Naive thymus-derived CD4-positive, alpha-beta T cell (primary cell): Measurements from ENCODE around the gene C4orf50. TPM values are rescaled to one million over a fixed set of nuclear protein-coding genes. Genes with fewer than 3 reads are reported as not detected.

Experiments
- ATAC-seq: fragments of 150-1000 bp; cut with Tn5 transposase; 2 replicates; pipeline ENCODE4 v1.10.0; 2021; ENCODE audit warnings: mild to moderate bottlenecking, moderate library complexity
- CTCF ChIA-PET: fragments of 350-600 bp; sonication (Branson Sonifier 250); formaldehyde crosslinking; loops from one replicate; lab custom pipeline; 2021; ENCODE audit warnings: antibody characterized with exemption; lab: Charles Lee
- POLR2A ChIA-PET: fragments of 350-600 bp; sonication (Branson Sonifier 250); formaldehyde crosslinking; loops from one replicate; lab custom pipeline; 2021; ENCODE audit warnings: antibody characterized with exemption, inconsistent platforms; lab: Charles Lee
- DNase-seq, 9 donors: peaks; one replicate each; pipeline versions ENCODE4 v3.0.0 to v3.0.0-alpha.2; 2020 to 2022; ENCODE audit warnings: mixed read lengths in 1 of 9
- H3K27ac ChIP-seq: one replicate; pipeline ENCODE4 v1.7.0; 2013; ENCODE audit warnings: mild to moderate bottlenecking, low read depth, low read length, moderate library complexity
- H3K27me3 ChIP-seq, 2 donors: one replicate each; pipeline ENCODE4 v1.7.0; 2013; ENCODE audit warnings: low read length in 2 of 2, mild to moderate bottlenecking in 2 of 2, moderate library complexity in 2 of 2; ENCODE audit not compliant: control insufficient read depth in 2 of 2, insufficient read depth in 2 of 2
- H3K36me3 ChIP-seq, 3 experiments: 1 replicate in 2 of 3; 2 replicates in 1 of 3; pipeline ENCODE4 v1.7.0; 2013; ENCODE audit warnings: low read length in 3 of 3, mild to moderate bottlenecking in 3 of 3, moderate library complexity in 1 of 3; ENCODE audit not compliant: insufficient read depth in 3 of 3, control insufficient read depth in 2 of 3
- H3K4me1 ChIP-seq, 2 donors: one replicate each; pipeline ENCODE4 v1.7.0; 2013; ENCODE audit warnings: low read length in 2 of 2, mild to moderate bottlenecking in 2 of 2, moderate library complexity in 1 of 2; ENCODE audit not compliant: control insufficient read depth in 2 of 2, insufficient read depth in 2 of 2
- H3K4me3 ChIP-seq: 2 replicates; pipeline ENCODE4 v1.7.0; 2013; ENCODE audit warnings: mild to moderate bottlenecking, low read length
- H3K9me3 ChIP-seq, 3 experiments: 1 replicate in 2 of 3; 2 replicates in 1 of 3; pipeline ENCODE4 v1.7.0; 2013; ENCODE audit warnings: low read length in 3 of 3; ENCODE audit not compliant: control insufficient read depth in 2 of 3
- H3K27ac Mint-ChIP-seq, 9 donors: one replicate each; pipeline ENCODE4 v1.8.0; 2020 to 2022; ENCODE audit warnings: mixed read lengths in 9 of 9, mild to moderate bottlenecking in 8 of 9, moderate library complexity in 5 of 9, inconsistent platforms in 2 of 9
- H3K27me3 Mint-ChIP-seq, 5 donors: one replicate each; pipeline ENCODE4 v1.8.0; 2021 to 2022; ENCODE audit warnings: mixed read lengths in 5 of 5, mild to moderate bottlenecking in 1 of 5
- H3K36me3 Mint-ChIP-seq, 5 donors: one replicate each; pipeline ENCODE4 v1.8.0; 2020 to 2022; ENCODE audit warnings: mixed read lengths in 5 of 5, mild to moderate bottlenecking in 3 of 5, inconsistent platforms in 1 of 5
- H3K4me1 Mint-ChIP-seq, 7 donors: one replicate each; pipeline ENCODE4 v1.8.0; 2020 to 2022; ENCODE audit warnings: mixed read lengths in 7 of 7, mild to moderate bottlenecking in 3 of 7, inconsistent platforms in 1 of 7
- H3K4me3 Mint-ChIP-seq, 10 donors: one replicate each; pipeline ENCODE4 v1.8.0; 2020 to 2022; ENCODE audit warnings: mild to moderate bottlenecking in 10 of 10, mixed read lengths in 10 of 10, moderate library complexity in 6 of 10, inconsistent platforms in 2 of 10
- H3K9me3 Mint-ChIP-seq, 11 donors: one replicate each; pipeline ENCODE4 v1.8.0; 2020 to 2022; ENCODE audit warnings: mixed read lengths in 11 of 11, mild to moderate bottlenecking in 4 of 11, inconsistent platforms in 1 of 11, moderate library complexity in 1 of 11
- intact Hi-C, 2 donors: fragments of 100-400 bp; cut with micrococcal nuclease; formaldehyde crosslinking; loops; one replicate each; pipeline ENCODE4 v1.15.1; 2023
- polyA plus RNA-seq, 2 donors: library from polyadenylated mRNA; unstranded; fragments of 300-500 nt; fragmentation: Illumina TruSeq; gene quantifications; one replicate each; pipeline ENCODE4 v1.2.3, GENCODE V29; 2021
- total RNA-seq, 6 experiments: library from RNA in 5 of 6; stranded (reverse) in 5 of 6; gene quantifications; 1 replicate in 5 of 6; 2 replicates in 1 of 6; pipeline ENCODE4 v1.2.3 and lab custom pipeline; 2021 to 2026

C4orf50 gene
- total and polyA plus RNA-seq, 7 experiments from 2014 or later = 0.08 to 0.87 (median 0.54) TPM; not detected in 4

GRCh38 chr4:5890063-5890727 lies 128.0 kb downstream of the C4orf50 start:
- Histone ChIP-seq H3K4me3 (no peak overlapping the region), H3K4me1 (no peaks in the 10 kb centered on the region), H3K27me3 (peaks cover 0 to 14% of the 10 kb centered on the region in 2 donors), H3K27ac (no peak overlapping the region), H3K36me3 (no peaks in the 10 kb centered on the region), H3K9me3 (no peaks in the 10 kb centered on the region)
- H3K9me3 Mint-ChIP-seq = peaks cover 0 to 22% (median 7%) of the 10 kb centered on the region in 11 donors
- no peak overlapping the region for H3K4me3 Mint-ChIP-seq
- no peak overlapping the region for H3K27ac Mint-ChIP-seq
- peaks cover 0 to 14% (median 0%) of the 10 kb centered on the region in 5 donors for H3K36me3 Mint-ChIP-seq
- ChIA-PET POLR2A (no interaction called here), CTCF (no interaction called here)
- DNase-seq (no peak), ATAC-seq (no peak)
- intact Hi-C loops = loop anchor here in 1 of 2 donors (10.0 kb wide), 1 partner anchor 1035 kb away; the partner anchor contains the start of gene MSX1
- peaks cover 62 to 76% (median 65%) of the 10 kb centered on the region in 5 donors for H3K27me3 Mint-ChIP-seq
- peaks cover 0 to 13% (median 9%) of the 10 kb centered on the region in 7 donors for H3K4me1 Mint-ChIP-seq

GRCh38 chr4:5889002-5889696 lies 129.1 kb downstream of the C4orf50 start:
- ChIA-PET POLR2A (no interaction called here), CTCF (no interaction called here)
- peaks cover 0 to 22% (median 8%) of the 10 kb centered on the region in 11 donors for H3K9me3 Mint-ChIP-seq
- no peak for DNase-seq
- peak overlapping the region in 5 of 10 donors; percentile 21 to 64 (median 51) for H3K4me3 Mint-ChIP-seq
- Histone ChIP-seq H3K27me3 (peaks cover 0 to 14% of the 10 kb centered on the region in 2 donors), H3K36me3 (no peaks in the 10 kb centered on the region), H3K27ac (no peak overlapping the region), H3K9me3 (no peaks in the 10 kb centered on the region), H3K4me1 (no peaks in the 10 kb centered on the region), H3K4me3 (no peak overlapping the region)
- no peak overlapping the region for H3K27ac Mint-ChIP-seq
- H3K36me3 Mint-ChIP-seq = peaks cover 0 to 14% (median 0%) of the 10 kb centered on the region in 5 donors
- H3K4me1 Mint-ChIP-seq = peaks cover 0 to 13% (median 9%) of the 10 kb centered on the region in 7 donors
- H3K27me3 Mint-ChIP-seq = peaks cover 65 to 73% (median 67%) of the 10 kb centered on the region in 5 donors
- intact Hi-C loops = no loop called here
- no peak for ATAC-seq

- ATAC-seq = no peak
- peak overlapping the region in 5 of 10 donors; percentile 21 to 64 (median 51) for H3K4me3 Mint-ChIP-seq
Measured at GRCh38 chr4:5888222-5889001, 129.8 kb downstream of the C4orf50 start.

GRCh38 chr4:5887361-5888221 lies 130.6 kb downstream of the C4orf50 start:
- ATAC-seq = no peak
- Mint-ChIP-seq H3K9me3 (peaks cover 0 to 13% (median 5%) of the 10 kb centered on the region in 11 donors), H3K4me3 (peak overlapping the region in 2 of 10 donors; percentile 13 to 52), H3K27ac (no peak overlapping the region), H3K36me3 (peaks cover 0 to 11% (median 0%) of the 10 kb centered on the region in 5 donors), H3K27me3 (peaks cover 58 to 75% (median 66%) of the 10 kb centered on the region in 5 donors), H3K4me1 (peaks cover 0 to 9% (median 5%) of the 10 kb centered on the region in 7 donors)
- DNase-seq = no peak
- H3K27ac ChIP-seq = no peak overlapping the region
- no peak overlapping the region for H3K4me3 ChIP-seq
- no peaks in the 10 kb centered on the region for H3K36me3 ChIP-seq
- intact Hi-C loops = no loop called here
- H3K9me3 ChIP-seq = no peaks in the 10 kb centered on the region
- POLR2A ChIA-PET = no interaction called here
- peaks cover 0 to 14% of the 10 kb centered on the region in 2 donors for H3K27me3 ChIP-seq
- CTCF ChIA-PET = no interaction called here
- H3K4me1 ChIP-seq = no peaks in the 10 kb centered on the region

More at GRCh38 chr4:5888222-5889001, 129.8 kb downstream of the C4orf50 start:
- H3K9me3 Mint-ChIP-seq = peaks cover 0 to 16% (median 5%) of the 10 kb centered on the region in 11 donors
- intact Hi-C loops = no loop called here
- peaks cover 0 to 12% (median 8%) of the 10 kb centered on the region in 7 donors for H3K4me1 Mint-ChIP-seq
- CTCF ChIA-PET = no interaction called here
- Histone ChIP-seq H3K27ac (no peak overlapping the region), H3K4me3 (no peak overlapping the region), H3K9me3 (no peaks in the 10 kb centered on the region), H3K36me3 (no peaks in the 10 kb centered on the region), H3K27me3 (peaks cover 0 to 14% of the 10 kb centered on the region in 2 donors), H3K4me1 (no peaks in the 10 kb centered on the region)
- no peak for DNase-seq
- no peak overlapping the region for H3K27ac Mint-ChIP-seq
- H3K36me3 Mint-ChIP-seq = peaks cover 0 to 12% (median 0%) of the 10 kb centered on the region in 5 donors
- POLR2A ChIA-PET = no interaction called here
- peaks cover 61 to 69% (median 62%) of the 10 kb centered on the region in 5 donors for H3K27me3 Mint-ChIP-seq

- Mint-ChIP-seq H3K4me1 (peaks cover 0 to 9% (median 5%) of the 10 kb centered on the region in 7 donors), H3K4me3 (peak overlapping the region in 1 of 10 donors; percentile 52), H3K27ac (no peak overlapping the region), H3K36me3 (peaks cover 0 to 11% (median 0%) of the 10 kb centered on the region in 5 donors), H3K9me3 (peaks cover 0 to 13% (median 5%) of the 10 kb centered on the region in 11 donors), H3K27me3 (peaks cover 58 to 75% (median 67%) of the 10 kb centered on the region in 5 donors)
- DNase-seq = no peak
- no peak overlapping the region for H3K4me3 ChIP-seq
- ATAC-seq = no peak
- no peaks in the 10 kb centered on the region for H3K4me1 ChIP-seq
- intact Hi-C loops = no loop called here
- peaks cover 0 to 14% of the 10 kb centered on the region in 2 donors for H3K27me3 ChIP-seq
- H3K36me3 ChIP-seq = no peaks in the 10 kb centered on the region
- ChIA-PET CTCF (no interaction called here), POLR2A (no interaction called here)
- no peak overlapping the region for H3K27ac ChIP-seq
- H3K9me3 ChIP-seq = no peaks in the 10 kb centered on the region
Measured at GRCh38 chr4:5887011-5887360, 131.2 kb downstream of the C4orf50 start.

- Mint-ChIP-seq H3K27me3 (peaks cover 47 to 66% (median 56%) of the 10 kb centered on the region in 5 donors), H3K36me3 (peaks cover 0 to 11% (median 0%) of the 10 kb centered on the region in 5 donors), H3K27ac (no peak overlapping the region), H3K9me3 (peaks cover 0 to 10% (median 3%) of the 10 kb centered on the region in 11 donors), H3K4me3 (no peak overlapping the region), H3K4me1 (peaks cover 0 to 9% (median 0%) of the 10 kb centered on the region in 7 donors)
- CTCF ChIA-PET = no interaction called here
- Histone ChIP-seq H3K27me3 (peaks cover 0 to 15% of the 10 kb centered on the region in 2 donors), H3K36me3 (no peaks in the 10 kb centered on the region), H3K9me3 (no peaks in the 10 kb centered on the region), H3K27ac (no peak overlapping the region), H3K4me1 (no peaks in the 10 kb centered on the region), H3K4me3 (no peak overlapping the region)
- ATAC-seq (no peak), DNase-seq (no peak)
- POLR2A ChIA-PET = no interaction called here
- intact Hi-C loops = no loop called here
Measured at GRCh38 chr4:5885733-5886132, 132.5 kb downstream of the C4orf50 start.
